Stimulated activated naive CD4-positive, alpha-beta T cell treated with Interleukin-2 at 50 U/mL for 16 hours (primary cell): ENCODE data around the gene SLC35F2.
"Not testable (repeated sequence)": the region's sequence is repeated elsewhere in the genome, so short reads cannot be mapped to it uniquely, and the experiment has no call there.

Experiments
- DNase-seq: peaks from one replicate; lab custom pipeline; 2025; lab: John Stamatoyannopoulos, UW

Gene SLC35F2

GRCh38 chr11:107789767-107790166 lies 68.8 kb downstream of the SLC35F2 start:
- no peak for DNase-seq

- no peak for DNase-seq
Measured at GRCh38 chr11:107787733-107788132, 70.9 kb downstream of the SLC35F2 start.

GRCh38 chr11:107785401-107785800 lies 73.2 kb downstream of the SLC35F2 start:
- DNase-seq: peak; percentile 55

GRCh38 chr11:107783121-107783520 lies 75.5 kb downstream of the SLC35F2 start:
- no peak for DNase-seq

- no peak for DNase-seq
Measured at GRCh38 chr11:107780775-107781174, 77.8 kb downstream of the SLC35F2 start.

GRCh38 chr11:107780136-107780535 lies 78.5 kb downstream of the SLC35F2 start:
- no peak for DNase-seq

GRCh38 chr11:107778839-107779517 lies 79.6 kb downstream of the SLC35F2 start:
- no peak for DNase-seq

- DNase-seq: no peak
Measured at GRCh38 chr11:107777110-107777509, 81.5 kb downstream of the SLC35F2 start.

GRCh38 chr11:107776062-107776461 lies 82.5 kb downstream of the SLC35F2 start:
- no peak for DNase-seq

GRCh38 chr11:107770551-107770951 lies 88.0 kb downstream of the SLC35F2 start:
- no peak for DNase-seq

GRCh38 chr11:107769189-107769588 lies 89.4 kb downstream of the SLC35F2 start:
- no peak for DNase-seq

- DNase-seq: not testable (repeated sequence)
Measured at GRCh38 chr11:107758719-107759355, 99.8 kb downstream of the SLC35F2 start.

- no peak for DNase-seq
Measured at GRCh38 chr11:107757661-107758060, 100.9 kb downstream of the SLC35F2 start.

- no peak for DNase-seq
Measured at GRCh38 chr11:107756553-107756952, 102.0 kb downstream of the SLC35F2 start.

GRCh38 chr11:107752949-107753822 lies 105.4 kb downstream of the SLC35F2 start:
- no peak for DNase-seq

GRCh38 chr11:107752508-107752907 lies 106.1 kb downstream of the SLC35F2 start:
- no peak for DNase-seq

GRCh38 chr11:107751082-107751481 lies 107.5 kb downstream of the SLC35F2 start:
- DNase-seq: no peak

GRCh38 chr11:107750313-107750712 lies 108.3 kb downstream of the SLC35F2 start:
- DNase-seq: no peak

GRCh38 chr11:107747622-107748021 lies 111.0 kb downstream of the SLC35F2 start:
- DNase-seq: no peak

GRCh38 chr11:107744736-107745135 lies 113.9 kb downstream of the SLC35F2 start:
- no peak for DNase-seq

GRCh38 chr11:107743191-107743590 lies 115.4 kb downstream of the SLC35F2 start:
- DNase-seq: no peak

- DNase-seq: no peak
Measured at GRCh38 chr11:107741044-107741823, 117.4 kb downstream of the SLC35F2 start.
